GM12892 (cell line): ENCODE results near the gene ZGLP1.

Experiments
- POLR2A ChIP-seq: IDR thresholded peaks from 2 replicates; pipeline ENCODE4 v1.6.1; 2011; ENCODE audit warnings: low read depth, low read length, control low read depth
- POLR2AphosphoS5 ChIP-seq: IDR thresholded peaks from 2 replicates; pipeline ENCODE4 v1.6.1; 2011; ENCODE audit warnings: low read depth, low read length, control low read depth

DNA sequence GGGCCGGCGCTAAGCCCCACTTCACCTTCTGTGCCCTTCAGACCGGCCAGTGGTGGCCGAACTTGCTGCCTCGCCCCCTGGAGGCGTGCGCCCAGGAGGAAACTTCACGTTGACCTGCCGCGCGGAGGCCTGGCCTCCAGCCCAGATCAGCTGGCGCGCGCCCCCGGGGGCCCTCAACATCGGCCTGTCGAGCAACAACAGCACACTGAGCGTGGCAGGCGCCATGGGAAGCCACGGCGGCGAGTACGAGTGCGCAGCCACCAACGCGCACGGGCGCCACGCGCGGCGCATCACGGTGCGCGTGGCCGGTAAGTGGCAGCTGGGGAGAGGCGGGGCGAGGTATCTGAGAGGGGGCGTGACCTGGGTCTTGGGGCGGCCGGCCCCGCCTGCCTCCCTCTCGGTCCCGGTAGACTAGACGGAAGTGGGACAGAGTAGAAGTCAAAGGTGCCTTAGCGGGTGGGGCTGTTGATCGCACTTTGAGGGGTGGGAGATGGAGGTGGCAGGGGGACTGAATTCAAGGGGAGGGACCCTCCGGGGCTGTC, 14.2 kb downstream of the ZGLP1 start:
- TF ChIP-seq POLR2A (no peak), POLR2AphosphoS5 (no peak)
